ENCODE results near the gene TBCEL.

Gene TBCEL

DNA sequence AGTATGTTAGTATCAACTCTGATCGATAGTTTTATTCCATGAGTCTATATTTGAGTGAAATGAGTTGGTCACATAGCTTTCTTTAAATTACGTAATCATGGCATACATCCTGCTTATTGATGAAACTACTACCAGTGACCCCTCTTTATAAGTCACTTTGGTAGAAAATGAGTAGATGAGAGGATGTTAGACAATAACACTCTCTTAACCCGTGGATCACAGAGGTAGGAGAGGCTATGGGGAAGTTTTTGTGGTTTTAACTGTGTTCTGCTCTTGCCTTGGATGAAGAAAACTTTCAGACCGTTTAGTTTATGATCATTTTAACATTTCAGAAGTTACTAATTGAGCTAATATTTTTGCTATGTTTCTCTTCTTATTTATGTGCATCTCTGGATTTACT is 34.0 kb downstream of the TBCEL start:
- Histone ChIP-seq H3K9me2 (replicated peaks; ENCODE audit: insufficient read depth, low read length) (no peaks in the 10 kb centered on the region), H3K27ac (ENCODE audit: low read length) (no peak overlapping the region), H3K79me2 (ENCODE audit: low read length) (no peaks in the 10 kb centered on the region), H3K4me3 (ENCODE audit: low read length) (no peak overlapping the region), H3K4me1 (ENCODE audit: low read length) (peaks cover 22% of the 10 kb centered on the region), H3K36me3 (replicated peaks; ENCODE audit: insufficient read depth, low read length) (no peaks in the 10 kb centered on the region; the same call in 1 of the 2 replicates), H3K27me3 (replicated peaks; ENCODE audit: insufficient read depth, low read length) (no peaks in the 10 kb centered on the region), H3K9me3 (replicated peaks; ENCODE audit: insufficient read depth, low read length) (no peaks in the 10 kb centered on the region), H3K4me2 (ENCODE audit: low read depth, low read length) (no peak overlapping the region), H2AFZ (ENCODE audit: low read length) (no peak overlapping the region), H4K20me1 (ENCODE audit: insufficient read depth, low read length) (no peaks in the 10 kb centered on the region), H3K9ac (ENCODE audit: low read length) (no peak overlapping the region), H3F3A (ENCODE audit: insufficient read depth, low read length) (peaks cover 17% of the 10 kb centered on the region)
- TF ChIP-seq, protein P1, sequence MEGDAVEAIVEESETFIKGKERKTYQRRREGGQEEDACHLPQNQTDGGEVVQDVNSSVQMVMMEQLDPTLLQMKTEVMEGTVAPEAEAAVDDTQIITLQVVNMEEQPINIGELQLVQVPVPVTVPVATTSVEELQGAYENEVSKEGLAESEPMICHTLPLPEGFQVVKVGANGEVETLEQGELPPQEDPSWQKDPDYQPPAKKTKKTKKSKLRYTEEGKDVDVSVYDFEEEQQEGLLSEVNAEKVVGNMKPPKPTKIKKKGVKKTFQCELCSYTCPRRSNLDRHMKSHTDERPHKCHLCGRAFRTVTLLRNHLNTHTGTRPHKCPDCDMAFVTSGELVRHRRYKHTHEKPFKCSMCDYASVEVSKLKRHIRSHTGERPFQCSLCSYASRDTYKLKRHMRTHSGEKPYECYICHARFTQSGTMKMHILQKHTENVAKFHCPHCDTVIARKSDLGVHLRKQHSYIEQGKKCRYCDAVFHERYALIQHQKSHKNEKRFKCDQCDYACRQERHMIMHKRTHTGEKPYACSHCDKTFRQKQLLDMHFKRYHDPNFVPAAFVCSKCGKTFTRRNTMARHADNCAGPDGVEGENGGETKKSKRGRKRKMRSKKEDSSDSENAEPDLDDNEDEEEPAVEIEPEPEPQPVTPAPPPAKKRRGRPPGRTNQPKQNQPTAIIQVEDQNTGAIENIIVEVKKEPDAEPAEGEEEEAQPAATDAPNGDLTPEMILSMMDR (IDR thresholded peaks at IDR 0.05; ENCODE audit: low read length): no peak
- no peak for DNase-seq

DNA sequence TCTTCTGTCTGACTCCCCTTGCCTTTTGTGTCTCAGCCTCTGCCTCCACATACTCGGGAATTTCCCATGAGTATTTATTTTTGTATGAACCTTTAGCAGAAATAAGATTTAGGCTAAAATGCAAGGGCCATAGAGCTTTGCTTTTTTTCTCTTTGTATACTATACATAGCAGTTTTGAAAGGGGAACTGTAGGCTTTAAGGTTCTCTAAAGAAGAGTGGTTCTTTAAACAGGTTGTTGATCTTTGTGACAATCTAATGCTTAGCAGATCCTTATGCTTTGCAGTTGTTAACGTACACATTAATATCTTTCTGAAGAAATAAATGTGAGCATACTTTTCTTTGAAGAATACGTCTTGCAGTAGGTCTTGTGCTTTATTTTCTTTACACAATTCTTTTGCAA is 35.0 kb downstream of the TBCEL start:
- no peak overlapping the region for H3K9ac ChIP-seq (ENCODE audit: low read length)
- no peaks in the 10 kb centered on the region for H4K20me1 ChIP-seq (ENCODE audit: insufficient read depth, low read length)
- DNase-seq: no peak
- TF ChIP-seq EZH2 (optimal IDR thresholded peaks at IDR 0.05; ENCODE audit: low read depth, low read length) (no peak), EZH2phosphoT487 (IDR thresholded peaks at IDR 0.05; ENCODE audit: low read length) (no peak)
- TF ChIP-seq, protein P1 (IDR thresholded peaks at IDR 0.05; ENCODE audit: low read length): no peak
- no peak overlapping the region for H3K4me3 ChIP-seq (ENCODE audit: low read length)
- H3K4me2 ChIP-seq (ENCODE audit: low read depth, low read length): peak overlapping the region; percentile 38; the same call in 1 of the 2 replicates
- H3K36me3 ChIP-seq (replicated peaks; ENCODE audit: insufficient read depth, low read length): no peaks in the 10 kb centered on the region; the same call in 1 of the 2 replicates
- H3K4me1 ChIP-seq (ENCODE audit: low read length): peaks cover 22% of the 10 kb centered on the region
- H3F3A ChIP-seq (ENCODE audit: insufficient read depth, low read length): peaks cover 17% of the 10 kb centered on the region
- no peak overlapping the region for H2AFZ ChIP-seq (ENCODE audit: low read length)
- H3K27me3 ChIP-seq (replicated peaks; ENCODE audit: insufficient read depth, low read length): no peaks in the 10 kb centered on the region
- H3K9me2 ChIP-seq (replicated peaks; ENCODE audit: insufficient read depth, low read length): no peaks in the 10 kb centered on the region
- H3K27ac ChIP-seq (ENCODE audit: low read length): no peak overlapping the region
- H3K79me2 ChIP-seq (ENCODE audit: low read length): no peaks in the 10 kb centered on the region
- H3K9me3 ChIP-seq (replicated peaks; ENCODE audit: insufficient read depth, low read length): no peaks in the 10 kb centered on the region

DNA sequence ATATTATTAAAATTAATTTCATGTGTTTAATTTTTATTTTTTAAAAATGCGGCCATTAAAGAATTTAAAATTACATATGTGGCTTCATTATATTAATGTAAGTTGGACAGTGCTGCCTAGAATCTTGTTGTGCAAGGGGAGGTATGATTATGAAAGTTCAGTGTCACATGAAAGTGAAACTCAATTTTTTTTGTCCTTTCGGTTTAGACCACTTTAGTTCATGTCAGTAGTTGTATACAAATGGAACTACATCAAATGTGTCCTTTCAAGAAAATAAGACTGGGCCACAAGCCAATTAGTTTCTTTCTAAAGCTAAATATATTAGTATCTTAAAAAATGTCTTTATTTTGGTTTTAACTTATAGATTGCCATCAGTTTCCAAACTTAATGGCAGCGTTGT is 35.7 kb downstream of the TBCEL start:
- Histone ChIP-seq H3K27ac (ENCODE audit: low read length) (peak overlapping the region; percentile 59; the same call in 1 of the 2 replicates), H3F3A (ENCODE audit: insufficient read depth, low read length) (peaks cover 17% of the 10 kb centered on the region), H3K9ac (ENCODE audit: low read length) (no peak overlapping the region), H3K9me3 (replicated peaks; ENCODE audit: insufficient read depth, low read length) (no peaks in the 10 kb centered on the region), H3K27me3 (replicated peaks; ENCODE audit: insufficient read depth, low read length) (no peaks in the 10 kb centered on the region), H3K36me3 (replicated peaks; ENCODE audit: insufficient read depth, low read length) (no peaks in the 10 kb centered on the region; the same call in 1 of the 2 replicates), H3K4me1 (ENCODE audit: low read length) (peaks cover 22% of the 10 kb centered on the region), H4K20me1 (ENCODE audit: insufficient read depth, low read length) (no peaks in the 10 kb centered on the region), H3K9me2 (replicated peaks; ENCODE audit: insufficient read depth, low read length) (no peaks in the 10 kb centered on the region), H3K79me2 (ENCODE audit: low read length) (no peaks in the 10 kb centered on the region), H3K4me3 (ENCODE audit: low read length) (peak overlapping the region; percentile 32; the same call in 1 of the 2 replicates), H3K4me2 (ENCODE audit: low read depth, low read length) (peak overlapping the region; percentile 66), H2AFZ (ENCODE audit: low read length) (no peak overlapping the region)
- peak; percentile 89 for DNase-seq
- TF ChIP-seq, protein P1 (IDR thresholded peaks at IDR 0.05; ENCODE audit: low read length): no peak
- TF ChIP-seq EZH2 (optimal IDR thresholded peaks at IDR 0.05; ENCODE audit: low read depth, low read length): no peak
